ENCODE data around the gene CIBAR2.

GRCh38 chr16:85138073-85138824 is 26.0 kb upstream of the CIBAR2 start:
- no peak for TF ChIP-seq POLR2AphosphoS5 (IDR thresholded peaks at IDR 0.05; ENCODE audit: low read depth, low read length)
- TF ChIP-seq POLR2A (IDR thresholded peaks at IDR 0.05; ENCODE audit: low read depth, low read length), result no peak
- TF ChIP-seq SPI1 (IDR thresholded peaks at IDR 0.05; ENCODE audit: low read depth, low read length), result no peak
- TF ChIP-seq TAF1 (IDR thresholded peaks at IDR 0.05; ENCODE audit: low read depth, low read length), result no peak
